Kidney capillary endothelial cell (primary cell): ENCODE data around the gene YPEL1.
"Not testable (repeated sequence)": the region's sequence is repeated elsewhere in the genome, so short reads cannot be mapped to it uniquely, and the experiment has no call there.

Source experiments
- DNase-seq: peaks from one replicate; pipeline ENCODE4 v3.0.0-alpha.2; 2018; ENCODE audit warnings: low spot score

Gene YPEL1

DNA sequence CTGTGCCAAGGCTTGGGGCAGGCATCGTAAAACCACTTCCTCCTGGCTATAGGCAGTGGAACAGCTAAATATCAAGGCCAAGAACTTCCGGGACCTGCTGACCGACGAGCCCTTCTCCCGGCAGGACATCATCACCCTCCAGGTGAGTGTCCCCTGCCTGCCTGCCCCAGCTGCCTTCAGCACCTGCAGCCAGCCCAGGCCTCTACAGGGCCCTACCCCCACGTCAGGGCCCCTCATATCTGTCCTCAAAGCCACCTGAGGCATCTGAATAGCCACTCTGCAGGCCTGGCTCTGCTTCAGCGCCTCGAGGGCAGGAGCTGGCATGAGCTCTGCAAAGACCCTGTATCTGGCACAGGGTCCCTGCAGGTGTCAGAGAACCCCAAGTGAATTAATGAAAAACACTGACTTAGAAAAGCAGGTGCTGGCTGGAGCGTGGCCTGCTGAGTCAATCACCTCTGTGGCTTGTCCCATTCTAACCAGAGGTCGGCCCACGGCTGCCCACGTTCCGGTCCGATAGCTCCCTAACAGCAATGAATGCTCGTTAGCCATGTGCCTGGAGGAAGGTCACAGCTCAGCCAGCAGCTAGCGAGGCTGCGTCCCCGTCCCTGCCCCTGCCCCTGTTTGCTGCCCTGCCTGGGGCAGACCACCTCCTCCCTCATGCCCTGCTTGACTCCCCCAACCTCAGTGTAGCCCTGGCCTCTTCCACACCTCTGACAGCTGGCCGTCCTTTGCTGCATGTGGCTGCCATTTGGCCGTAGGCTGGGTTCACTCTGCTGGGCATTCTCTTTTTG is 53.0 kb downstream of the YPEL1 start:
- DNase-seq: no peak

DNA sequence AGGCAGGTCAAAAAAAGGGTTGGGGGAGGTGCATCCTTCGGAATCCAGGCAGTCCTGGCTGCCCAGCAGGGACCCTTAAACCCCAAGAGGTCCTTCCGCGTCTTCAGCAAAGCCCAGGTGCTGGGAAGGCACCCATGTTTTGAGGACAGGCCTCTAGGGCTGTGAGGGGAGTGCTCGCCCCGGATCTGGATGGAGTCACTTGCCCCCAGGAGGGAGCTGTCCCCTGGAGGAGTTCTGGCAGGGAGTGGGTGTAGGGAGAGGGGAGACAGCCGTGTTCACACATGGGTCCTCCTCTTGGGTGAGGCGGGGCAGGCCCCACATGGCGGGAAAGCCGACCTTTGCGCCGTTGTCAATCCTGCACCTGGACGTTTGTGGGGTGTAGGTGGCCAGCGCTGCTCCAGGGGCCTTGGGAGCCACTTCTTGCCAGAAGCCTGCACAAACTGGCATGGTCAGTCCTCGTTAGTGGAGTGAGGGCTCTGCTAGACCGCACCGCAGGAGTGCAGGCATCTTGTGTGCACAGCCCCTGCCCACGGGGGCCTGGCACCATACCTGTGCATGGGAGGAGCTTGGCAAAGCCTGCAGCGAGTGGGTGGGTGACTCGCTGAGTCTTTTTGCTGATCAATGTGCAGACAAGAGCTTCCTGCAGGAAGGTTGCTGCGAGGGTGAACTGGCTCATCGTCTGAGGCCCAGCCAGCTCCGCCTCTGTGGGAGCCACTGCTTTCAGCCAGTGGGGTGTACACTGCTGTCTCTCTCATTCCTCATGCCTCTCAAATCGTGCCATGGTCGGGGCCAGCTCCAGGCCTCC is 53.8 kb downstream of the YPEL1 start:
- DNase-seq: no peak

DNA sequence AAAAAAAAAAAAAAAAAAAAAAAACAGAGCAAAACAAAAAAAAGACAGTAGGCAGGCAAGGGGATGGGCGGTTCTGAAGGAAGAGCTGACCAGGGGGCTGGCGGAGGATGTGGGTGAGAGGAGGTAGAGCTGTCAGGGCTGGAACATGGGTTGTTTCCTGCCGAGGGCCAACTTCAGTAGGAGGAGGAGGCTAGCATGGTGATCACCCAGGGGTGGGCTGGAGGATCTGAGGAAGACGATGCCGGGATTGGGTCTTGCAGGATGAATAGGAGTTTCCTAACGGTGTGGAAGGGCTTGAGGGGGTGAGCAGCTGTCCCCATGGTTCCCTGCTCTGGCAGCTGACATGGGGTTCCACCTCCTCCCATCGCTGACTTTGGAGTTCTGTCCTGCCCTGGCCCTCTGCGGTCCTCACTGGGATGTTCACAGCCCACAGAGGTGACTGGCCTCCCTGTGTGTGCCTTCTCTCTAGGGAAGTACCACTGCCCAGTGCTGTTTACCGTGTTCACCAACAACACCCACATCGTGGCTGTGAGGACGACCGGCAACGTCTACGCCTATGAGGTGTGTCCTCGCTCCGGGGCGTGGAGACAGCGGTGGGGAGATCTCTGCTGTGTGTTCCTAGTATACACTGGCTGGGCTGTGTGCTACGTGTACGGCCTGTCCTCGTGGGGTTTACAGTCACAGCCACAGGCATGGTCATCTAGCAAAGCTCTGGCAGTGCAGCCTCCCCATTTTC is 54.6 kb downstream of the YPEL1 start:
- DNase-seq: no peak

DNA sequence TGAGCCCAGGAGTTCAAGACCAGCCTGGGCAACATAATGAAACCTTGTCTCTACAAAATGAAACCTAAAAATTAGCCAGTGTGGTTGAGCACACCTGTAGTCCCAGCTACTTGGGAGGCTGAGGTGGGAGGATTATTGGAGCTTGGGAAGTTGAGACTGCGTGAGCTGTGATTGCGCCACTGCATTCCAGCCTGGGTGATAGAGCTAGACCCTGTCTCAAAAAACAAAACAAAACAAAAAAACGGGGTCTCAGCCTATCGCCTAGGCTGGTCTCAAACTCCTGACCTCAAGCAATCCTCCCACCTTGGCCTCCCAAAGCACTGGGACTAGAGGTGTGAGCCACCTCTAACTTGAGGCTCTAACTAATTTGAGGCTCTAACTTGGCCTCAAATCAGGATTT is 56.2 kb downstream of the YPEL1 start:
- no peak for DNase-seq

DNA sequence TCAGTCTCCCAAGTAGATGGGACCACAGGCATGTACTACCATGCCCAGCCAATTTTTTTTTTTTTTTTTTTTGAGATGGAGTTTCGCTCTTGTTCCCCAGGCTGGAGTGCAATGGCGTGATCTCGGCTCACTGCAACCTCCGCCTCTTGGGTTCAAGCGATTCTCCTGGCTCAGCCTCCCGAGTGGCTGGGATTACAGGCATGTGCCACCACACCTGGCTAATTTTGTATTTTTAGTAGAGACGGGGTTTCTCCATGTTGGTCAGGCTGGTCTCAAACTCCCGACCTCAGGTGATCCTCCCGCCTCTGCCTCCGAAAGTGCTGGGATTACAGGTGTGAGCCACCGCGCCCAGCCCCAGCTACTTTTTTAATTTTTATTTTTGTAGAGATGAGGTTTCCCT is 56.8 kb downstream of the YPEL1 start:
- not testable (repeated sequence) for DNase-seq

DNA sequence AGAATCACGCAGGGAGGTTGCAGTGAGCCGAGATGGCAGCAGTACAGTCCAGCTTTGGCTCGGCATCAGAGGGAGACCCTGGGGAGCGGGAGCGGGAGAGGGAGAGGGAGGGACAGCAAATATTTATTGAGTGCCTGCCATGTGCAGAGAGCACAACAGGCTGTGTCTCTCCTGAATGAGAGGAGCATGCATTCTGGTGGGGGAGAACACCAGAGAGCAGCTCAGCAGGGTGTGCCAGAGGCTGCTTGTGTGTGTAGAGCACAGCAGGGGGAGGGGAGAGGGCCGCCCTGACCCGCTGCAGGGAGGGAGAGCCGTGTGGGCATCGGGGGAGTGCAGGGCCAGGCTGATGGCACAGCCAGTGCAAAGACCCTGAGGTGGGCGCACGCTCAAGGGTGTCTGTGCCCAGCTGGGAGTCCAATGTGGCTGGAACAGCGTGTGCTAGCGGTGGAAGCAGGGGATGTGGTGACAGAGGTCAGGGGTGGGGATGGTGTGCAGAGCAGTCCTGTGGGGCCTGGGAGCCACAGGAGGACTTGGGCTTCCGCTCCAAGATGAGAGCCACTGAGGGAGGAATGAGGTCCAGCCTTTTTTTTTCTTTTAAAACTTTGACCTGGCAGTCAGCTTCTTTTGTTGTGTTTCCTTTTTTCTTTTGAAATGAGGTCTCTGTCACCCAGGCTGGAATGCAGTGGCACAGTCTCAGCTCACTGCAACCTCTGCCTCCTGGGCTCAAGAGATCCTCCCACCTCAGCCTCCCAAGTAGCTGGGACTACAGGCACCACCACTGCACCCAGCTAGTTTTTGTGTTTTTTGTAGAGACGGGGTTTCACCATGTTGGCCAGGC is 57.8 kb downstream of the YPEL1 start:
- no peak for DNase-seq

DNA sequence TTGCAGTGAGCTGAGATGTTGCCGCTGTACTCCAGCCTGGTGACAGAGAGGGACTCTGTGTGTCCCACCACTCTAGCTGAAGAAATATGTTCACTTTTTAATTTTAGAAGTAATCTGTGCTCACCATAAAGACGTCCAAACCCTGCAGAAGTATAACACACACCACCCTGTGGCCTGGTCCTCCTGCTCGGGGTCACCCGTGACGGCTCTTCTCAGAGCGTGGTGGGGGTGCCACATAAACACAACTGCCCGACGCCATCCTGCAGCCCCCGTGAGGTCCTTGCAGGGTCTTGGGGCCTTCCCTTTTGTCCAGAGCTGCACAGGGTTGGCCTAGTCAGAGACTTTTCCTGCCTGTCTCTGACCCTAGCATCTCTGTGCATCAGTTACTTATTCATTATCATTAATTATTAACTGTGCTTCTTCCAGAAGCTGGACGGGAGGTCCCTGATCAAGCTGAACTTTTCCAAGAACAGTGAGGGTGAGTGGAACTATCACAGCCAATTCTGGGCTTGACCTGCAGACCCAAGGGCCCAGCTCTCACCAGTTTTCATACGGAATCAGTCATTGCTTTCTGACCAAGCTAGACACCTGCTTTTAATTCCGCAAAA is 60.9 kb downstream of the YPEL1 start:
- no peak for DNase-seq

DNA sequence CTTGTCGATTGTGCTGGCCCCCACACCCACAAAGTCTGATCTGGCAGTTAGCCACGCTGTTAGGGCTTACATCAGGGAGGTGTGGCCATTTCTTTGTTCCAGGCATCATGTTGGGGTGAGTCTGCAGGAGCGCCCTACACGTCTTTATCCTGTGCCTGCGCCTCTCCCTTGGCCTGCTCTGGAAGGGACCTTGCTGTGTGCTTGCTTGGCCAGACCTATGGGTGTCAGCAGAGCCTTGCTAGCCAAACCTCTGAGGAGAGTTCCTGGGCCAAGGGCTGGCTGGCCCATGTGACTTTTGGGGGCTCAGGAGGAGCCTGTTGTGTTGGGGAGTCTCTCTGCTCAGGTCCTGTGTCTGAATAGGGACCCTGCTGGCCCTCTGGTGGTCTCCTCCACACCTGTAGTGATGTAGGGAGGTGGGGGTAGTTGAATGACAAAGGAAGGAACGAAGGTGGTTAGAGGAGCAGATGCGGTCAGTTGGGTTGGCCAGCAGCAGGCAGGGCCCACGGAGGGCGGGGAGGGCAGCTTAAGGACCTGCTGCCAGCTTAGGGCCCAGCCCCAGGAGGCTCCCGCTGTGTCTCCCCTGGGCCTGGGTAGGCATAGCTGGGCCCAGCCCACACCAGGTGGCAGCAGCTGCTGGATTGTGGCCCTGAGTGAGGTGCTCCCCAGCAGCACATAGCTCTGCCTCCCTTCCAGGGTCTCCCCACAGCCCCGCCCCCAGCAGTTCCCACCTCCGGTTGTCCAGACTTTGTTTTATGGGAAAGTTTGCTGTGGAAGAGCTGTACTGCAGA is 61.9 kb downstream of the YPEL1 start:
- no peak for DNase-seq

DNA sequence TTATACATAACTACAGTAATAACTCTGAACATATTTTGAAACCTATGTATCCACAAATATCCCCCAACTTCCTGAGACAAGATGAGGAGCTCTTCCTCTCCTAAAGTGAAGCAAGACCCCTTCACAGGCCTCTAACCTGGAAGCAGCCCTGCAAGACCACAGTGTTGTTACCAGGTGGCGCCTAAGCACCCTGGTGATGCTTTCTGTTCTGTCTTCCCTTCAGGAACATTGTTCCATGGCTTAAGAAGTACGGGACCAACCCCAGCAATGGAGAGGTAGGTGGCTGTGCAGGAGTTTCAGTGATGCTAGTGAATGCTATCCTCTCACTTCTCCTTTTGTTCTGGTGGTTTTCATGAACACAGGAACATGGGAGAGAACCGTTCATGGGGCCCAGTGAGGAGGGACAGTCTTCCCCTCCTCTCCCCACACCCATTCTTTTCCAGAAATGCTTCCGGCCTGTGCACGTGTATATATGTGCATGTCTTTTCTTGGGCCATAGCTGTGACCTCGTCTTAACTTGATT is 63.4 kb downstream of the YPEL1 start:
- no peak for DNase-seq

DNA sequence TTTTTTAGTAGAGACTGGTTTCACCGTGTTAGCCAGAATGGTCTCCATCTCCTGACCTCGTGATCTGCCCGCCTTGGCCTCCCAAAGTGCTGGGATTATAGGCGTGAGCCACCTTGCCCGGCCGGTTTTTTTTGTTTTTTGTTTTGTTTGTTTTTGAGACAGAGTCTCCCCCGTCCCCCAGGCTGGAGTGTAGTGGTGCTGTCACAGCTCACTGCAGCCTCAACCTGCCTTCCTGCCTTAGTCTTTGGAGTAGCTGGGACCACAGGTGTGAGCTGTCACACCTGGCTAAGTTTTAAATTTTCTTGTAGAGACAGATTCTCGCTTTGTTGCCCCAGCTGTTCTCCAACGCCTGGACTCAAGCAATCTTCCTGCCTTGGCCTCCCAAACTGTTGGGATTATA is 66.6 kb downstream of the YPEL1 start:
- DNase-seq: no peak

DNA sequence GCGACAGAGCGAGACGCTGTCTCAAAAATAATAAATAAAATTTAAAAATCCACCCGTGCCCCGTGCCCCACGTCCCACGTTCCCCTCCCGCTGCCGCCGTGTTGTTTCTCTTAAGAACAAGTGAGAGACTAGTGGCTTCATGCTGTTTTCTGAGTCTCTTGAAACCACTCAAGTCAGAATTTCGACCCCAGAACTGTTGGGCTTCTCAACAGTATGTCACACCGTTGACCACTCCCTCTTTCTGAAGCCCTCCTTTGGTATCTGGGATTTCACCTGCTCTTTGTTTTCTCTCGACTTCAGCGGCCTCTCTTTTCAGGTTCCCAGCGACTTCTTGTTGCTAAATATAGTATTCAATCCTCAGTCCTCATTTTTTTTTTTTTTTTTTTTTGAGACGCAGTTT is 68.8 kb downstream of the YPEL1 start:
- DNase-seq: no peak

DNA sequence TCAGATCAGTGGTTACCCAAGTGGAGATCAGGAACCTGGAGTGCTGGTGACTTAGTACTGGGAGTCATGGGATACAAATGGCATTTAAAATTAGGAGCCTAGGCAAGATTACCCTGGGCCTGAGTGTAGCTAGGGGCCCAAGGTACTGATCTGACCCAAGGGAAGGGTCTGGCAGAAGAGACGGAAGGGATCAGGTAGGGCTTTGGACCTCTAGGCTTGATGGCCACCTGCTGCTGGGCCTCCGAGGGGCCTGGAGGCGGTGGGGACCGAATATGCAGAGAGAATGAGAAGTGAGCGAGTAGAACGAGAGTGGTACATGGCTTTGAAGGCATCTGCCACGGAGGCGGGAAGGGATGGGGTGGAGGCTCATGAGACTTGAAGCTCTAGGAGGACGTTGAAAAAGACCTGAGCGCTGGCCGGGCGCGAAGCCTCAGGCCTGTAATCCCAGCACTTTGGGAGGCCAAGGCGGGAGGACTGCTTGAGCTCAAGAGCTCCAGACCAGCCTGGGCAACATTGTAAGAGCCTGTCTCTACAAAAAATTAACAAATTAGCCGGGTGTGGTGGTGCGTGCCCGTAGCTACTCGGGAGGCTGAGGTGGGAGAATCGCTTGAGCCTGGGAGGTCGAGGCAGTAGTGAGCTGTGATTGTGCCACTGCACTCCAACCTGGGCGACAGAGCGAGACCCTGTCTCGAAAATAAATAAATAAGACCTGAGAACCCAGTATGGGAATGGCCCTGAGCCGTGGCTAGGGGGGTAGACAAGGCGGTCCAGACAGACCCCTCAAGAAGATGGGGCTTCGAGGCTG is 70.3 kb downstream of the YPEL1 start:
- no peak for DNase-seq

DNA sequence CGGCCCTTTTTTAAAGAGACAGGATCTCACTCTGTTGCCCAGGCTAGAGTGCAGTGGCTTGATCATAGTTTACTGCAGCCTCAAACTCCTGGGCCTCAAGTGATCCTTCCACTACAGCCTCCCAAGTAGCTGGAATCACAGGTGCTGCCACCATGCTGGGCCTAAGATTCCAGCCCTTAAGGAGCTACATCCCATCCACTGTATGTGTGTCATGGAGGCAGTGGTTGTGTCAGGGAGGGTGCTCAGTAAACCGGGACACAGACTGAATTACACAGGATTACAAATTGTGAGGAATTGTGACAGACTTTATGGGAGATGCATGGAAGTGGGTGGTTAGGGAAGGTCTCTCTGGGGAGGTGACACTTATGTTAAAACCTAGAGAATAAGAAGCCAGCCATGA is 71.9 kb downstream of the YPEL1 start:
- no peak for DNase-seq

DNA sequence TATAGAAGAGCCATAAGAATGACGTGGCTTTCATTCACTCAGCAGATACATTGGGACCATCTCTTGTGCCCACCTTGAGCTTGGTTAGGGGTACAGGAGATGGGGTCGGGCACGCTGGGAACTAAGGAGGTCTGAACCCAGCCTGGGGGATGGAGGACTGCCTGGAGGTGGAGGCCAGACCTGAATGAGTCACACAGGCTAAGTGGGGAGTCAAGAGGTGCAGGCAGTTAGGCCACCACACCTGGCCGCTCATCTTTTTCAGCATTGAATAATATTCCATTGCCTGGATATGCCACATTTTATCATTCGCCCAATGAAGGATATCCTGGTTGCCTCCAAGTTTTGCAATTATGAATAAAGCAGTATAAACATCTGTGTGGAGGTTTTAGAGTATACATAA is 73.6 kb downstream of the YPEL1 start:
- no peak for DNase-seq

DNA sequence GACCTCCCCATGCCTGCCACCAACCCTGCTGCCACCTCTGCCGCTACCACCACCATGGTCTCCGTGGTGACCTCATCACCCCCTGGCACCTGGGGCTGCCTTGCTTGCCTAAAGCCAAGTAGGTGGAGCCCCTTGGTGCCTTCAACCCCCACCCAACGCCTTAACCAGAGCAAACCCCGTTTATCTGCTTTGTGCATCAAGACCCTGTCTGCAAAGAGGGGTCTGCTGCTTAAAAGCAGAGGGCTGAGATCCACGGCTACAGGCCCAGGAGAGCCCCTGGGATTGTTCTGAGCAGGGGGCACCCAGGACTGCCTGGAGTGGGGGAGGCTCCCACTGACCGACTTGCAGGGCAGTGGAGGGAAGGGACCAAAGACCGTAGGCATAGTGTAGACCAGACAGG is 74.7 kb downstream of the YPEL1 start:
- DNase-seq: no peak

DNA sequence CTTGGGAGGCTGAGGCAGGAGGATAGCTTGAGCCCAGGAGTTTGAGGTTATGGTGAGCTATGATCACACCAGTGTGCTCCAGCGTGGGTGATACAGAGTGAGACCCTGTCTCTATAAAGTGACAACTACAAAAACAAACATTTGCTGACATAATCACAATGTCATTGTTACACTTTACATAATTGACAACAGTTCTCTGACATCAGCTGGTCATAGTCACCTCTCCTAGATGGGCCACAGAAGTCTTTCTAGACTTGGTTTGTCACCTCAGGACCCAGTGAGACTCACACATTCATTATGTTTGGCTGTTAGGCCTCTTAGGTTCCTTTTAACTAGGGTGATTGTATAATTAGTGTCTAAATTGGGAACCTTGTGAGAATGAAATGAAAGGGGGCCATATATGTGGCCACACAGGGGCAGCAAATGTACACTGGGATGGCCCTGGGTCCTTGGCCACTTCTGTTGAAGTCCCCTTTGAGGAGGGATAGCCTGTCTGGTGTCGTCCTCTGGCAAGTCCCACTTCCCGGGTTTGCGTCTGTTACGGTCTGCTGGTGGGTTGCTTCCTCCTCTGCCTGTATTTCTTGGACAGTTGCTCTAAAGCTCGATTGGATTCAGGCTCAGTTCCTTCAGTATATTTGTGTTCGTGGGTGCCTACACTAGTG is 75.6 kb downstream of the YPEL1 start:
- DNase-seq: no peak

DNA sequence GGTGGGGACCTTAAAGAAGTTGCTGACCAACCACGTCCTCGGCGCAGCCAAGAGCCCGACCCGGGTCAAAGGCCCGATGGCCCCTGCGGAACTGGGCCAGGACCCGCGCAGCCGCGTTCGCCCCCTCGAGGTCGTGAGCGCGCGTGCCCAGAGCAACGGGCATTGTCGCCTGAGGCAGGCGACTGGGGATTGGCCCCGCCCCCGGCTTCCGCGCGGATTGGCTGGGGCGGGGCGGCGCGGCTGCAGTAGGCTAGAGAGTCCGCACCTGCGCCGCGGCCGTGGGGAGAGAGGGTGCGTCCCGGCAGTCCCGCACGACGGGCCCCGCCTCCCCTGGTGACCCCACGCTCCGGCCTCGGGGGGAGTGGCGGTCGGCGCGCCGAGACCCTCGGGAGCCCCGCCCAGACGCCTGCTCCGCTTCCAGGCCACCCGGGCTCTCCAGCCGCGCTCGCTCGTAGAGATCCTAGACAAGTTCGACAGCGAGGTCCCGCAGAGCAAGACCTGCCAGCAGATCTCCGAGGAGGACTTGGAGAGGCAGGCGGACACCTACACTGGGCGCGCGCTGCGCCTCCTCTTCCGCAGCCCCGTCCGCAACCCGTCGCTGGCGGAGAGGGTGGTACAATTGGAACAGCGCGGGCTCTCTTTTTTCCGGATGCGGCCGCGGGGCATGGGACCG is 78.1 kb downstream of the YPEL1 start:
- peak; percentile 63 for DNase-seq

DNA sequence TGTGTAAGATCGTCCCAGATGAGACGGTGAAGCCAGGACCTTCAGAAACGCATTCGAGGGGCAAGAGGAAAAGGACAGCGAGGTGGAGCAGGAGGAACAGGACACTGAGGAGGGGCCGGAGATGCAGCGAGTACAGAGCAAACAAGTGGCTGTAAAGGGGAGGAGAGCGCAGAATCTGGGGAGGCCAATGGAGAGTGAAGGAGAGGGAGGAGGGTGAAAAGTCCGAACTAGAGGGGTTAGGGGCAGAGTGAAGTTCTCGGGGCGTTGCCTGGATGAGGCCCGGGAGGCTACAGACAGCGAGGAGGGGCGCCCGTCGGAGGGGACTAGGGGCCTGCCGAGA is 78.6 kb downstream of the YPEL1 start:
- no peak for DNase-seq
